Skin of body (tissue), 2 donors: ENCODE results near the gene CDC20B. TPM values are rescaled to one million over a fixed set of nuclear protein-coding genes. Genes with fewer than 3 reads are reported as not detected.

Experiments
- DNase-seq: peaks from one replicate; lab custom pipeline; 2025; lab: John Stamatoyannopoulos, UW
- total RNA-seq: library from RNA; depleted of rRNA; stranded (reverse); fragments of >200 nt; gene quantifications from one replicate; pipeline ENCODE4 v1.2.3, GENCODE V29; 2014

The CDC20B gene
- total RNA-seq = not detected

GRCh38 chr5:55172937-55173686 is at the start of gene CDC20B:
TSS of gene CDC20B (minus strand) at chr5:55173177. CDS start at chr5:55173000, 177 bp downstream.
- DNase-seq = peak; percentile 51

- DNase-seq = no peak
Measured at GRCh38 chr5:55222092-55222984, 49.4 kb upstream of the CDC20B start.

DNA sequence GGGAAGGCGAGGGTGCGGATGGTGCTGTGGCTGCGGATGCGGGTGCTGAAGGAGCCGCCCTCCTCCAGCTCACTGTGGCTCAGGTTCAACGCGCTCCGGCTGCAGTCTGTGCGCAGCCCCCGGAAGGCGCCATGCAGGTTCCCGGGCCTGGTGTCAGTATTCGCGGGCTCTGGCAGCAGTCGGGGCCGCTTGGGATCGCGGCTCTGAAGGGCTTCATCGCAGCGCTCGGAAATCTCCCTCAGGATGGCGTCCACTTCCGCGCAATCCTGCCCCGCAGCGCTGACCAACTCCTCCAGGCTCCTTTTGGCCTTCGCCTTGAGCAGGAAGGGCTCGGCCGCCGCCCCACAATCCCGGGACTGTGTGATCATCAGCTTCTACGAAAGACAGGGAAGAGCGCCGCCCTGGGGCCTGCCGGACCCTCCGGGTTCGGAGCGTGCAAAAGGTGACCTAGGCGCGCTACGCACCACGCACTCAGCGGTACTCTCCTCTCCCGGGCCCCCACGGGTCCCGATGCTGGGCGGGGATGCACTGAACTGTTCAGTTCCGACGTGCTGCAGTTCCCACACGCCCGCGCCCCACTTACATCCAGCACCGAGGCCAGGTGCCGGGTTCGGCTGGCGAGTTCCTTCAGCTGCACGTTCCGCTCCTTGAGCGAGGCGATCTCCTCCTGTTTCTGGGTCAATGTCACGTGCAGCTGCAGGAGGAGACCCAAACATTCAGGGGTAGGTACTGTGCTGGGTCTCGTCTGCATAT is 47.6 kb upstream of the CDC20B start:
- no peak for DNase-seq

GRCh38 chr5:55219770-55220169 is 46.8 kb upstream of the CDC20B start:
- DNase-seq = no peak

GRCh38 chr5:55218967-55219366 is 46.0 kb upstream of the CDC20B start:
- DNase-seq = no peak

DNA sequence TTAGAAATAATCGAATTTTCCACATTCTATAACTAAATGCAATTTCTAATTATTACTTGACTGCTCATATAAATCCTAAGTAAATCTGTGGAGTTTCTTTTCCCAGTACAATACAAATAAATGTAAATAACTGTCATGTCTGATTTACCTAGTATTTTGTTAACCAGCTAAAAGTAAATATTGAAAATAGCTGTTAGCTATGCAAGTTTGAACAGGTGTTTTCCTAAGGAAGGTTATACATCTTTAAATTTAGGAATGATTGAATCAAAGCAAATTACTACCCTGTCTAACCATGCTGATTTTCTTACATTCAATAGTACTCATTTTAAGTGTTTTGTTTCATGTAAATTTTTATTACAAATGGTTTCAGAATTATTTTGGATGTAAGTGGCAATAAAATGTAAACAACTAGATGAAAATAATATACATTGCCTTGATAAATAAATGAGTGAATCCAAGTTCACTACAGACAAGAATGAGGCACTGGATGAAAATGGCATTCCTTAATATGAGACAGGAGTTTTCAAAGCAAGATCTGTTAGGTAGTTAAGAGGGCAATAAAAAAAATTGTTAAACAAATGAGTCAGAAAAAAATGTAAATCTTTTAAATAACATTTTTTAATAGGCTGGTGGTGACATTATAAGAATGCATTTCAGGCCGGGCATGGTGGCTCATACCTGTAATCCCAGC is 38.4 kb upstream of the CDC20B start:
- no peak for DNase-seq

DNA sequence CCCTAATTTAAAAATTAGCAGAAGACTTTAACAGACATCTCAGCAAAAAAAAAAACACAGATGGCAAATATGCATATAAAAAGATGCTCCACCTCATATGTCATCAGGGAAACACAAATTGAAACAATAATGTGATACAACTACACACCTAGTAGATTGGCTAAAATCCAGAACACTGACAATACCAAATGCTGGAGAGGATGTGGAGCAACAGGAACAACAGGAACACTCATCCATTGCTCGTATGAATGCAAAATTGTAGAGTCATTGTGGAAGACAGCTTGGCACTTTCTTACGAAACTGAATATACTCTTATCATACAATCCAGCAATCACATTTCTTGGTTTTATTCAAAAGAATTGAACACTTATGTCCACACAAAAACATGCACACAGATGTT is 32.0 kb upstream of the CDC20B start:
- DNase-seq = no peak

DNA sequence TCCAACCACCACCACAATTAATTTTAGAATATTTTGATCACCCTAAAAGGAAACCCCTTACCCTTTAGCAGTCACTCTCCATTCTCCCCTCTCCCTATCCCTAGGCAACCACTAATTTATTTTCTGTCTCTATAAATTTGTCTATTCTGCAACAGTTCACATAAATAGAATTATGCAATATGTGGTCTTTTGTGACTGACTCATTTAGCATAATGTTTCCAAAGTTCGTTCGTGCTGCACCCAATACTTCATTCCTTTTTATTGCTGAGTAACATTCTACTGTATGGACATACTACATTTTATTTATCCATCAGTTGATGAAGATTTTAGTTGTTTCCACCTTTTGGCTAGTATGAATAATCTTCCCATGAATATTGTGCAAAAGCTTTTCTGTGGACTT is 18.2 kb upstream of the CDC20B start:
- DNase-seq = no peak

DNA sequence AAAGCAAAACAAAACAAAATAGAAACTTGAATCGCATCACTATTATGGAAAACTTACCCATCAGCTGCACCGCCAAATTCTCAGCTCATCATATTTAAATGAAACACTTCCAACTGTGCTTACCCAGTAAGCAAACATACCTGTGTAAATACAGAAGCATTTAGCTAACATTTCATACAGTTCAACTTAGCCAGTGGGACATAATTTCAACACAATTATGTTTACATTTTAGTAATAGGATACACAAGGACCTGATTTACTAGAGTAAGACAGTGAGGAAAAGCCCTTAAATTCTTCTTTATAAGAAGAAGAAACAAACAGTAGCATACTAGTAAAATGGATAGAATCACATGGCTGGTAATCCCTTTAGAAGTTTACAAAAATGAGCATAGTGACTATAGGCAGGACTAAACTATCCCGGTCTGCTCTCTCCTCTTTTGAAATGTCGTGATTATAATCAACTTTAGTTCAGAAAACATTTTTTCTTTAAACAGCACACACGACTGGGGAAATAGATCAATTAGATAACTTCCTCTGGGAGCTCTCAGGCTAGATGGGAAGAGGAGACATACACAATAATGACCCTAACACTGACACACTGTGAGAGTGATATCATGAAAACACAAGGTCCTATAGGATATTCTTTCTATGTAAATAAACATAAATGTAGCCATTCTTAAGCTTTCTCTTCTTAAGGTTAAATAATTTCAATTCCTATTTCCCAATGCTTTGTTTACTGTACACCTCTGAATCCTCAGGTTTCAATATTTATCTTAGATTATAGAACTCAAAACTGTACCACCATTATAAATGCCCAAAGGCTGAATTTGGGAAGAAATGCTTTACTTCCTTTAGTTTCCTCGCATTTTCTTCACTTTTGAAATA is 15.9 kb upstream of the CDC20B start:
- DNase-seq = no peak

GRCh38 chr5:55187370-55187769 is 14.4 kb upstream of the CDC20B start:
- DNase-seq = no peak

- DNase-seq = no peak
Measured at GRCh38 chr5:55180016-55180415, 7.0 kb upstream of the CDC20B start.

GRCh38 chr5:55177078-55177477 is 4.1 kb upstream of the CDC20B start:
- no peak for DNase-seq

DNA sequence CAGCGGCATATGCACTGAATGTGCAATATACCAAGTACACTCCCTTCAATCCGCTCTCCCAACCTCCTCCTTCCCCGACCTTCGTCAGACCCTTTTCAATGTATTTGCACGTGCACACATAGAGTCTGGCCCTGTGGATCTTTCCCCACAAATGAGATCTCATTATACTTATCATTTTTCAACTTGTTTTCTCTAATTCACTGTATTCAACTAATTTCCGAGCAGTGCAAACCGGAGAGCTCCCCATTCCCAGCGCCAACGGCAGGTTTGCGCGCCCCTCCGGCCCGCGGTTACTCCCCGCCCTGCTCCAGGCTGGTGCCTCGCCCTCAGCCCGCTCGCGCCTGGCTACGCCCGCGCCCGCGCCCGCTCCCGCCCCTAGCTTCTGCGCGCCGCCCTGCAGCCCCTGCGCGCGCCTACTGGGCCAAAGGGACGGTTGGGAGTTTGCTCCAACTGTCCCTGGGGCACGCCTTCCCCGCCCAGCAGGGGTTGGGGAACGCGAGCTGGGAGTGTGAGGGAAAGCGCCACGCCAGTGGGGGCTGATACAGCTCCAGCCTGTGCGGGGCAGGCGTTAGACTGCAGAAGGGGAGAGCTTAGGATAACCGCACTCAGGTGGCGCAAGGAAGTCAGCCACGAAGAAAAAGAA is 3.3 kb upstream of the CDC20B start:
- DNase-seq = no peak

DNA sequence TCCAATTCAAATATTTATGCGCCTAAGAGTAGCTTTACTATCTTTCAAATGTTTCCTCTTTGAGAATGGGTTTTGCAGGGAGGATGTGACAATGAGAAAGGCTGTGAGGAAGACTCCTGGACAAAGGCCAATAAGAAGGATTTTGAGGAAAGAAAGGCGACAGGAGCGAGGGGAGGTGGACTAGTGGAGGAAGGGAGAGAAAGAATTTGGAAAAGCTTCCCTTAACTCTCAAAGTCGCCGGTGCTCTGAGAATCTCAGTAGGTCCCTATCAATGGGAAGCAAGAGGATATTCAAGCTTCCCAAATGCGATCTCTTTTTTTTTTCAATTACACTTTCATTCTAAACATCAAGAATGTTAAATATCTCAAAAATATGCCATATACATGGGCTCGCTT is 2.8 kb upstream of the CDC20B start:
- DNase-seq = no peak

DNA sequence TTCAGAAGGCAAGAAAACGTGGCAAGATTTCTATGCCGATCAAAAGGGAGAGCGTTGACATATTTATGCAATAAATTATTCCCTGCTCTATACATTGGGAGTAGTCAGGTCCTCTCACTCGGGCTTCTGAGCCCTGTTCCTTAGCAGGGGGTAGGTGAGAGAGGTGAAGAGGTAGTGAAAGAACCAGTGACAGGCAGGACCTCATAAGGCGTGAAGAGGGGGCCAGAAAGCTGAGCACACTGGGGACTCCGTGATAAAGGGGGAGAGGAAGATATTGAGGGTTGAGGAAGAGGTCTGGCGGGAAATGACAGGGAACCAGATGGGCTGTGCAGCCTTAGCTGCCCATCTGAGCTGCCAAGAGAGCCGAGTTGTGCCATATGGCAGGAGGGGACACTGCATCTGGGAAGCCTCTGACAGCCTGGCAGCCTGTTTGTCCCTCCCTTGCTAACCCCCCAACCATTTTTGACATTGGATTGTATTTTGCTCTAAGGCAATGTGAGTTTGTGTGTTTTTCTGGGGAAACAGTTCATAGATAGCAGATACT is 782 bp upstream of the CDC20B start:
- peak; percentile 51 for DNase-seq

- peak; percentile 87 for DNase-seq
Measured at GRCh38 chr5:55172051-55172899, 702 bp downstream of the CDC20B start.

GRCh38 chr5:55171471-55171870 is 1.5 kb downstream of the CDC20B start:
- DNase-seq = no peak

DNA sequence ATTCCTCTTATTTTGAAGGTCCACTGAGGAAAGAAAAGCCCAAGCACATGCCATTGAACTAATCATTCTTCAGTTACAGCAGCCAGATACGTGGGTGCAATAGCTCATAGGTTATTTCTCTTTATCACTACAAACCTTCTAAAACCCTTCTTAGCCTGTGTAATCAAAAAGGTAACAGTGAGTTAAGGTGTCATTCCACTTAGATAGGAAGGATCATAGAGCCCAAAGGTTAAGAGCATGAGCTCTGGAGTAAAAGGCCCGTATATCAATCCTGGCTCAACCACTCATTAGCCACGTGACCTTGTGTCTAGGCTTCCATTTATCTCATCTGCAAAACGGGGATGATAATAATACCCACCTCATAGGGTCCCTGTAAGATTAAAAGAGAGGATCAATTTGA is 10.3 kb downstream of the CDC20B start:
- no peak for DNase-seq
